GM15510 (cell line): Measurements from ENCODE around the gene ZNF705A.
"Not testable (repeated sequence)": the region's sequence is repeated elsewhere in the genome, so short reads cannot be mapped to it uniquely, and the experiment has no call there.

Experiments used
- POLR2A ChIP-seq: IDR thresholded peaks from 3 replicates; pipeline ENCODE4 v1.6.1; 2011; ENCODE audit warnings: borderline replicate concordance; ENCODE audit not compliant: insufficient read length; ENCODE audit errors: extremely low read depth

Gene ZNF705A

DNA sequence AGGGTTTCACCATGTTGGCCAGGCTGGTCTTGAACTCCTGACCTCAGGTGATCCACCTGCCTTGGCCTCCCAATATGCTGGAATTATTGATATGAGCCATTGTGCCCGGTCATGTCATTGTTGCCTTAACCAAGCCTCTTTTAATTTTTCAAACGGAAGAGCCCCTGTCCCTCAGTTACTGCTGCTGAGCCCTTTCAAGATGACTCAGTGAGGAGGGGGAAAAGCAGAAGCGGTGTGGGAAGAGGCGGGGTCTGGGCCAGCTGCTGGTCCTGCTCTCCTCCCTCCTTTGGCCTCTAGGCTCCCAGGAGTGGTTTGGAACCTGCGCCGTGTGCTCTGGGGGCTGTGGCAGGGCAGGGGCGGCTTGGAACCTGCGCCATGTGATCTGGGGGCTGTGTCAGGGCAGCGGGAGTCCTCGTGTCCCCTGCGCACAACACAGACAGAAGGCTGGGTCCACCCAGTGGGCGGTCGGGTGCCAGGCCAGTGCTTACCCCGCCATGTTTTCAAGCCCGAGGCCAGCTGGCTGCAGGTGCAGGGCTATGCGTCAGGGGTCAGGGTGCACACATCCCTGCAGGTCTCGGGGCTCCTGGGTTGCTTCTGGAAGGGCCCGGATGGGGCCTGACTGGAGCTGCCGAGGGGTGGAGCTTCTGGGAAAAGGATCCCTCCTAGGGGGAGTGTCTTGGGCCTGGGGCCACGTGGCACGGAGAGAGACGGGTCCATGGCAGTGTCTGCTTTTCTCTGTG lies 70.3 kb downstream of the ZNF705A start, which contains the start of gene FAM90A1:
Gene FAM90A1 (minus strand): TSS at position 627 of the 740 bp plus-strand sequence. CDS start 2,786 bp downstream, outside the sequence.
- TF ChIP-seq POLR2A = not testable (repeated sequence)
